Measurements from ENCODE around the gene ADAM17. TPM values are rescaled to one million over a fixed set of nuclear protein-coding genes. Genes with fewer than 3 reads are reported as not detected.

The ADAM17 gene
- total and polyA plus RNA-seq, 2 of the 13 experiments (the other 11 are each of a cell fraction or from before 2014, with no cell fraction given), result 6.5 to 33.4 TPM

DNA sequence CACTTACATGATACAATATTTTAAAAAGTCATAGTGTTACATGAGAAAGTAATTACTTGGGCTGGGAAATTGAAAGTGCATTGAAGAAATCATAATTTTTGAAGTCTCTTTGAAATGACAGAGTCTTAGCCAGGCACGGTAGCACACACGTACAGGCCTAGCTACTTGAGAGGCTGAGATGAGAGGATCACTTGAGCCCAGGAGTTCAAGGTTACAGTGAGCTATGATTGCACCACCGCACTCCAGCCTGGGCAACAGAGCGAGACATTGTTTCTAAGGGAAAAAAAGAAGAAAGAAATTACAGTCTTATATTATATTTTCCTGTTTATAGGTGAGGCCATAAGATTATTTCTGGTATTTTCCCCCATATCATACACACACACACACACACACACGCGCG, 90.5 kb downstream of the ADAM17 start:
- Histone ChIP-seq H3K79me2 (ENCODE audit: insufficient read depth, low read length) (no peaks in the 10 kb centered on the region), H3K27ac (ENCODE audit: extremely low read length, insufficient read depth, low read length) (no peak overlapping the region), H3K36me3 (replicated peaks in 1 of 2; ENCODE audit: control insufficient read depth in 1 of 2, insufficient read depth in 2 of 2, low read length in 2 of 2) (peaks cover 14 to 57% of the 10 kb centered on the region in 2 experiments), H3K4me3 (replicated peaks in 1 of 3; ENCODE audit: insufficient read depth in 1 of 3, low read depth in 2 of 3, low read length in 3 of 3) (no peak overlapping the region), H3K27me3 (ENCODE audit: control insufficient read depth in 1 of 2, insufficient read depth in 2 of 2, low read length in 2 of 2) (no peaks in the 10 kb centered on the region), H3K4me2 (ENCODE audit: low read depth, low read length) (no peak overlapping the region), H3K9me3 (ENCODE audit: low read length) (no peaks in the 10 kb centered on the region), H2AFZ (ENCODE audit: low read length) (no peak overlapping the region), H4K20me1 (ENCODE audit: insufficient read depth, low read length) (no peaks in the 10 kb centered on the region), H3K4me1 (ENCODE audit: insufficient read depth, low read length) (peaks cover 8% of the 10 kb centered on the region; the same call in 1 of the 2 replicates), H3K9ac (ENCODE audit: insufficient read depth, low read depth, low read length) (no peak overlapping the region)
- POLR2A ChIA-PET, result no interaction called here
- no peak for DNase-seq (ENCODE audit: low spot score)
- intact Hi-C loops (cut with micrococcal nuclease; ENCODE audit: unreplicated experiment), result no loop called here
- no peak for FAIRE-seq
- BruUV-seq (replicated peaks), result no TSS peak
- peak; percentile 64 for ATAC-seq
- in situ Hi-C loops (cut with HindIII; ENCODE audit: extremely low pct_ligation_motif_present, low pct_unique_long_range_greater_than_20kb), result no loop called here
- CTCF ChIA-PET (ENCODE audit: low intra/inter-chr PET ratio, low total read pairs), result no interaction called here
- WGBS (ENCODE audit: low lambda C conversion rate), result 70% methylated on average over 7 of the region's 7 CpGs
- TF ChIP-seq CEBPB (IDR thresholded peaks at IDR 0.05; ENCODE audit: borderline replicate concordance, low read depth, low read length) (peak; percentile 40; the same call in 1 of the 2 replicates), ZNF260 (CRISPR knock-in tag; IDR thresholded peaks at IDR 0.05; ENCODE audit: borderline replicate concordance, low read depth) (no peak), ZFX (CRISPR knock-in tag; IDR thresholded peaks at IDR 0.05; ENCODE audit: low read depth) (0 out of 2 replicates have a peak, but pooled peaks have one; percentile 30), ZFP82 (CRISPR knock-in tag; IDR thresholded peaks at IDR 0.05; ENCODE audit: borderline replicate concordance) (no peak), PTBP1 (IDR thresholded peaks at IDR 0.05; ENCODE audit: low read depth, low read length, poor library complexity, severe bottlenecking) (no peak), ZNF205 (CRISPR knock-in tag; IDR thresholded peaks at IDR 0.05) (no peak), FOSL2 (CRISPR knock-in tag; IDR thresholded peaks at IDR 0.05) (0 out of 2 replicates have a peak, but pooled peaks have one; percentile 13), CEBPG (CRISPR knock-in tag; IDR thresholded peaks at IDR 0.05) (peak; percentile 79), HNF4A (CRISPR knock-in tag; IDR thresholded peaks at IDR 0.05) (peak; percentile 67), ZNF121 (CRISPR knock-in tag; IDR thresholded peaks at IDR 0.05) (peak; percentile 95), ZFYVE20 (CRISPR knock-in tag; IDR thresholded peaks at IDR 0.05; ENCODE audit: borderline replicate concordance, low read depth) (no peak)
- TF ChIP-seq, protein P1, sequence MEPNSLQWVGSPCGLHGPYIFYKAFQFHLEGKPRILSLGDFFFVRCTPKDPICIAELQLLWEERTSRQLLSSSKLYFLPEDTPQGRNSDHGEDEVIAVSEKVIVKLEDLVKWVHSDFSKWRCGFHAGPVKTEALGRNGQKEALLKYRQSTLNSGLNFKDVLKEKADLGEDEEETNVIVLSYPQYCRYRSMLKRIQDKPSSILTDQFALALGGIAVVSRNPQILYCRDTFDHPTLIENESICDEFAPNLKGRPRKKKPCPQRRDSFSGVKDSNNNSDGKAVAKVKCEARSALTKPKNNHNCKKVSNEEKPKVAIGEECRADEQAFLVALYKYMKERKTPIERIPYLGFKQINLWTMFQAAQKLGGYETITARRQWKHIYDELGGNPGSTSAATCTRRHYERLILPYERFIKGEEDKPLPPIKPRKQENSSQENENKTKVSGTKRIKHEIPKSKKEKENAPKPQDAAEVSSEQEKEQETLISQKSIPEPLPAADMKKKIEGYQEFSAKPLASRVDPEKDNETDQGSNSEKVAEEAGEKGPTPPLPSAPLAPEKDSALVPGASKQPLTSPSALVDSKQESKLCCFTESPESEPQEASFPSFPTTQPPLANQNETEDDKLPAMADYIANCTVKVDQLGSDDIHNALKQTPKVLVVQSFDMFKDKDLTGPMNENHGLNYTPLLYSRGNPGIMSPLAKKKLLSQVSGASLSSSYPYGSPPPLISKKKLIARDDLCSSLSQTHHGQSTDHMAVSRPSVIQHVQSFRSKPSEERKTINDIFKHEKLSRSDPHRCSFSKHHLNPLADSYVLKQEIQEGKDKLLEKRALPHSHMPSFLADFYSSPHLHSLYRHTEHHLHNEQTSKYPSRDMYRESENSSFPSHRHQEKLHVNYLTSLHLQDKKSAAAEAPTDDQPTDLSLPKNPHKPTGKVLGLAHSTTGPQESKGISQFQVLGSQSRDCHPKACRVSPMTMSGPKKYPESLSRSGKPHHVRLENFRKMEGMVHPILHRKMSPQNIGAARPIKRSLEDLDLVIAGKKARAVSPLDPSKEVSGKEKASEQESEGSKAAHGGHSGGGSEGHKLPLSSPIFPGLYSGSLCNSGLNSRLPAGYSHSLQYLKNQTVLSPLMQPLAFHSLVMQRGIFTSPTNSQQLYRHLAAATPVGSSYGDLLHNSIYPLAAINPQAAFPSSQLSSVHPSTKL (CRISPR knock-in tag; IDR thresholded peaks at IDR 0.05), result peak; percentile 54; the same call in 1 of the 2 replicates
- TF ChIP-seq, protein P2, sequence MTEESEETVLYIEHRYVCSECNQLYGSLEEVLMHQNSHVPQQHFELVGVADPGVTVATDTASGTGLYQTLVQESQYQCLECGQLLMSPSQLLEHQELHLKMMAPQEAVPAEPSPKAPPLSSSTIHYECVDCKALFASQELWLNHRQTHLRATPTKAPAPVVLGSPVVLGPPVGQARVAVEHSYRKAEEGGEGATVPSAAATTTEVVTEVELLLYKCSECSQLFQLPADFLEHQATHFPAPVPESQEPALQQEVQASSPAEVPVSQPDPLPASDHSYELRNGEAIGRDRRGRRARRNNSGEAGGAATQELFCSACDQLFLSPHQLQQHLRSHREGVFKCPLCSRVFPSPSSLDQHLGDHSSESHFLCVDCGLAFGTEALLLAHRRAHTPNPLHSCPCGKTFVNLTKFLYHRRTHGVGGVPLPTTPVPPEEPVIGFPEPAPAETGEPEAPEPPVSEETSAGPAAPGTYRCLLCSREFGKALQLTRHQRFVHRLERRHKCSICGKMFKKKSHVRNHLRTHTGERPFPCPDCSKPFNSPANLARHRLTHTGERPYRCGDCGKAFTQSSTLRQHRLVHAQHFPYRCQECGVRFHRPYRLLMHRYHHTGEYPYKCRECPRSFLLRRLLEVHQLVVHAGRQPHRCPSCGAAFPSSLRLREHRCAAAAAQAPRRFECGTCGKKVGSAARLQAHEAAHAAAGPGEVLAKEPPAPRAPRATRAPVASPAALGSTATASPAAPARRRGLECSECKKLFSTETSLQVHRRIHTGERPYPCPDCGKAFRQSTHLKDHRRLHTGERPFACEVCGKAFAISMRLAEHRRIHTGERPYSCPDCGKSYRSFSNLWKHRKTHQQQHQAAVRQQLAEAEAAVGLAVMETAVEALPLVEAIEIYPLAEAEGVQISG (CRISPR knock-in tag; IDR thresholded peaks at IDR 0.05), result no peak
- TF ChIP-seq, protein P3, sequence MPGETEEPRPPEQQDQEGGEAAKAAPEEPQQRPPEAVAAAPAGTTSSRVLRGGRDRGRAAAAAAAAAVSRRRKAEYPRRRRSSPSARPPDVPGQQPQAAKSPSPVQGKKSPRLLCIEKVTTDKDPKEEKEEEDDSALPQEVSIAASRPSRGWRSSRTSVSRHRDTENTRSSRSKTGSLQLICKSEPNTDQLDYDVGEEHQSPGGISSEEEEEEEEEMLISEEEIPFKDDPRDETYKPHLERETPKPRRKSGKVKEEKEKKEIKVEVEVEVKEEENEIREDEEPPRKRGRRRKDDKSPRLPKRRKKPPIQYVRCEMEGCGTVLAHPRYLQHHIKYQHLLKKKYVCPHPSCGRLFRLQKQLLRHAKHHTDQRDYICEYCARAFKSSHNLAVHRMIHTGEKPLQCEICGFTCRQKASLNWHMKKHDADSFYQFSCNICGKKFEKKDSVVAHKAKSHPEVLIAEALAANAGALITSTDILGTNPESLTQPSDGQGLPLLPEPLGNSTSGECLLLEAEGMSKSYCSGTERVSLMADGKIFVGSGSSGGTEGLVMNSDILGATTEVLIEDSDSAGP (CRISPR knock-in tag; IDR thresholded peaks at IDR 0.05; ENCODE audit: borderline replicate concordance), result no peak
- TF ChIP-seq, protein P4, sequence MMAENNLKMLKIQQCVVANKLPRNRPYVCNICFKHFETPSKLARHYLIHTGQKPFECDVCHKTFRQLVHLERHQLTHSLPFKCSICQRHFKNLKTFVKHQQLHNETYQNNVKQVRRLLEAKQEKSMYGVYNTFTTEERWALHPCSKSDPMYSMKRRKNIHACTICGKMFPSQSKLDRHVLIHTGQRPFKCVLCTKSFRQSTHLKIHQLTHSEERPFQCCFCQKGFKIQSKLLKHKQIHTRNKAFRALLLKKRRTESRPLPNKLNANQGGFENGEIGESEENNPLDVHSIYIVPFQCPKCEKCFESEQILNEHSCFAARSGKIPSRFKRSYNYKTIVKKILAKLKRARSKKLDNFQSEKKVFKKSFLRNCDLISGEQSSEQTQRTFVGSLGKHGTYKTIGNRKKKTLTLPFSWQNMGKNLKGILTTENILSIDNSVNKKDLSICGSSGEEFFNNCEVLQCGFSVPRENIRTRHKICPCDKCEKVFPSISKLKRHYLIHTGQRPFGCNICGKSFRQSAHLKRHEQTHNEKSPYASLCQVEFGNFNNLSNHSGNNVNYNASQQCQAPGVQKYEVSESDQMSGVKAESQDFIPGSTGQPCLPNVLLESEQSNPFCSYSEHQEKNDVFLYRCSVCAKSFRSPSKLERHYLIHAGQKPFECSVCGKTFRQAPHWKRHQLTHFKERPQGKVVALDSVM (CRISPR knock-in tag; IDR thresholded peaks at IDR 0.05), result peak; percentile 88
